H9 (cell line): Measurements from ENCODE around the gene TMEM14B. TPM values are rescaled to one million over a fixed set of nuclear protein-coding genes. Genes with fewer than 3 reads are reported as not detected.

Source experiments
- DNase-seq: peaks from one replicate; pipeline ENCODE4 v3.0.0-alpha.2; 2017
- H2AFZ ChIP-seq: one replicate; pipeline ENCODE4 v1.6.1; 2013; ENCODE audit warnings: mild to moderate bottlenecking, low read length, control low read depth, moderate library complexity
- H2AK5ac ChIP-seq: 2 replicates; pipeline ENCODE4 v1.6.1; 2013; ENCODE audit warnings: low read length, control low read depth, mixed read lengths; ENCODE audit not compliant: insufficient read length
- H2BK120ac ChIP-seq: one replicate; pipeline ENCODE4 v1.6.1; 2013; ENCODE audit warnings: low read depth, mild to moderate bottlenecking, low read length, control low read depth, inconsistent platforms; ENCODE audit not compliant: poor library complexity, severe bottlenecking
- H2BK12ac ChIP-seq: 2 replicates; pipeline ENCODE4 v1.6.1; 2013; ENCODE audit warnings: low read length, control low read depth, mixed read lengths, low read depth; ENCODE audit not compliant: insufficient read length
- H2BK15ac ChIP-seq: 2 replicates; pipeline ENCODE4 v1.6.1; 2013; ENCODE audit warnings: low read depth, low read length, control low read depth
- H2BK20ac ChIP-seq: one replicate; pipeline ENCODE4 v1.6.1; 2013; ENCODE audit warnings: low read depth, mild to moderate bottlenecking, low read length, control low read depth, inconsistent platforms; ENCODE audit not compliant: poor library complexity, severe bottlenecking
- H2BK5ac ChIP-seq: 2 replicates; pipeline ENCODE4 v1.6.1; 2013; ENCODE audit warnings: low read length, control low read depth, mixed read lengths; ENCODE audit not compliant: insufficient read length
- H3K14ac ChIP-seq: 2 replicates; pipeline ENCODE4 v1.6.1; 2013; ENCODE audit warnings: low read length, control low read depth; ENCODE audit not compliant: insufficient read depth
- H3K18ac ChIP-seq: 2 replicates; pipeline ENCODE4 v1.6.1; 2013; ENCODE audit warnings: low read depth, mild to moderate bottlenecking, mixed read lengths, low read length, control low read depth; ENCODE audit not compliant: insufficient read length
- H3K23ac ChIP-seq: 2 replicates; pipeline ENCODE4 v1.6.1; 2013; ENCODE audit warnings: low read length, control low read depth, mixed read lengths, low read depth; ENCODE audit not compliant: insufficient read length
- H3K23me2 ChIP-seq: 2 replicates; pipeline ENCODE4 v1.6.1; 2013; ENCODE audit warnings: low read depth, mild to moderate bottlenecking, mixed read lengths, low read length, control low read depth; ENCODE audit not compliant: insufficient read length, poor library complexity, severe bottlenecking
- H3K27ac ChIP-seq: 2 replicates; pipeline ENCODE4 v1.5.1; 2013; ENCODE audit warnings: low read length, control low read depth, mixed read lengths, low read depth; ENCODE audit not compliant: insufficient read length
- H3K27me3 ChIP-seq: 2 replicates; pipeline ENCODE4 v1.6.1; 2013; ENCODE audit warnings: low read length, control low read depth, inconsistent platforms; ENCODE audit not compliant: insufficient read depth
- H3K4ac ChIP-seq: 2 replicates; pipeline ENCODE4 v1.6.1; 2013; ENCODE audit warnings: low read depth, mild to moderate bottlenecking, control low read depth, inconsistent platforms, low read length, moderate library complexity
- H3K4me1 ChIP-seq: 2 replicates; pipeline ENCODE4 v1.6.1; 2013; ENCODE audit warnings: low read length, control low read depth, inconsistent platforms; ENCODE audit not compliant: insufficient read depth
- H3K4me2 ChIP-seq: 2 replicates; pipeline ENCODE4 v1.6.1; 2013; ENCODE audit warnings: low read length, control low read depth, mixed read lengths; ENCODE audit not compliant: insufficient read length, insufficient read depth
- H3K56ac ChIP-seq: 2 replicates; pipeline ENCODE4 v1.6.1; 2013; ENCODE audit warnings: low read depth, mild to moderate bottlenecking, mixed read lengths, low read length, control low read depth; ENCODE audit not compliant: insufficient read length
- H3K79me1 ChIP-seq: 2 replicates; pipeline ENCODE4 v1.6.1; 2013; ENCODE audit warnings: low read depth, mild to moderate bottlenecking, moderate library complexity, low read length, control low read depth, inconsistent platforms; ENCODE audit not compliant: insufficient read depth, poor library complexity, severe bottlenecking
- H3K79me2 ChIP-seq: 2 replicates; pipeline ENCODE4 v1.6.1; 2013; ENCODE audit warnings: low read length, control low read depth, inconsistent platforms; ENCODE audit not compliant: insufficient read depth
- H3K9ac ChIP-seq: 2 replicates; pipeline ENCODE4 v1.6.1; 2013; ENCODE audit warnings: low read length, control low read depth, mixed read lengths; ENCODE audit not compliant: insufficient read length; ENCODE audit errors: extremely low read depth
- H3K9me3 ChIP-seq: one replicate; pipeline ENCODE4 v1.6.1; 2013; ENCODE audit warnings: low read depth, low read length, inconsistent platforms; ENCODE audit not compliant: control insufficient read depth
- H3T11ph ChIP-seq: one replicate; pipeline ENCODE4 v1.6.1; 2013; ENCODE audit warnings: mild to moderate bottlenecking, low read length, control low read depth, inconsistent platforms
- H4K20me1 ChIP-seq: one replicate; pipeline ENCODE4 v1.6.1; 2013; ENCODE audit not compliant: control insufficient read depth, insufficient read length, insufficient read depth
- H4K5ac ChIP-seq: 2 replicates; pipeline ENCODE4 v1.6.1; 2013; ENCODE audit warnings: low read depth, mild to moderate bottlenecking, mixed read lengths, low read length, control low read depth; ENCODE audit not compliant: insufficient read length
- H4K8ac ChIP-seq: replicated peaks from 2 replicates; pipeline ENCODE4 v1.6.1; 2013; ENCODE audit warnings: low read length, control low read depth, mixed read lengths, low read depth; ENCODE audit not compliant: insufficient read length
- H4K91ac ChIP-seq: 2 replicates; pipeline ENCODE4 v1.6.1; 2013; ENCODE audit warnings: low read depth, mild to moderate bottlenecking, moderate library complexity, mixed read lengths, low read length, control low read depth; ENCODE audit not compliant: insufficient read length
- H3K27ac Mint-ChIP-seq, 3 experiments: 2 replicates in 2 of 3; 3 replicates in 1 of 3; pipeline ENCODE4 v1.8.0; 2020 to 2021; ENCODE audit warnings: mixed read lengths in 3 of 3, mild to moderate bottlenecking in 1 of 3, moderate library complexity in 1 of 3
- H3K27me3 Mint-ChIP-seq: 2 replicates; pipeline ENCODE4 v1.8.0; 2021; ENCODE audit warnings: low read depth, mild to moderate bottlenecking, moderate library complexity, mixed read lengths
- H3K36me3 Mint-ChIP-seq, 3 experiments: 2 replicates in 2 of 3; 3 replicates in 1 of 3; pipeline ENCODE4 v1.8.0; 2020 to 2021; ENCODE audit warnings: low read depth in 3 of 3, mixed read lengths in 3 of 3; ENCODE audit not compliant: insufficient read depth in 1 of 3
- H3K4me1 Mint-ChIP-seq, 2 experiments: 2 replicates each; pipeline ENCODE4 v1.8.0; 2020; ENCODE audit warnings: mixed read lengths in 2 of 2
- H3K4me3 Mint-ChIP-seq, 2 experiments: 2 replicates in 1 of 2; 3 replicates in 1 of 2; pipeline ENCODE4 v1.8.0; 2020 to 2021; ENCODE audit warnings: mild to moderate bottlenecking in 2 of 2, mixed read lengths in 2 of 2, moderate library complexity in 1 of 2
- H3K9me3 Mint-ChIP-seq, 2 experiments: 2 replicates in 1 of 2; 3 replicates in 1 of 2; pipeline ENCODE4 v1.8.0; 2020; ENCODE audit warnings: mild to moderate bottlenecking in 2 of 2, mixed read lengths in 2 of 2, moderate library complexity in 1 of 2
- WGBS: extraction: QIAGEN DNeasy Blood & Tissue Kit; methylation state at CpG from one replicate; pipeline ENCODE4 v1.1.7; 2013; ENCODE audit warnings: missing lambda C conversion rate, low lambda C conversion rate, mixed read lengths; ENCODE audit not compliant: insufficient read length; ENCODE audit errors: extremely low coverage; 5-methylcytosine and 5-hydroxymethylcytosine counted together
- total RNA-seq: library from RNA; stranded (reverse); gene quantifications from 2 replicates; pipeline ENCODE4 v1.2.1, GENCODE V29; 2021
- TF ChIP-seq, protein P1 (sequence below): fragments of 200-600 bp; sonication (generic); conservative IDR thresholded peaks from 3 replicates; pipeline ENCODE4 v1.8.0; 2021; ENCODE audit warnings: antibody characterized with exemption, mild to moderate bottlenecking

TMEM14B gene
- total RNA-seq, 1 experiment from 2014 or later, result 107 TPM

GRCh38 chr6:10759312-10759839 is 11.8 kb downstream of the TMEM14B start:
- Histone ChIP-seq H2BK20ac (no peak overlapping the region), H2AFZ (no peak overlapping the region), H3K18ac (no peak overlapping the region), H3K14ac (no peak overlapping the region), H3K9ac (no peak overlapping the region), H4K8ac (no peak overlapping the region), H2BK120ac (no peak overlapping the region), H3K4me2 (no peak overlapping the region), H3K27ac (no peak overlapping the region), H4K20me1 (no peaks in the 10 kb centered on the region), H3K56ac (no peak overlapping the region), H3K79me2 (0 out of 2 replicates have a peak, but pooled peaks cover 2% of the 10 kb centered on the region), H4K91ac (no peak overlapping the region), H3K9me3 (no peaks in the 10 kb centered on the region), H2BK15ac (no peak overlapping the region), H2BK12ac (no peak overlapping the region), H2AK5ac (no peak overlapping the region), H2BK5ac (no peak overlapping the region), H4K5ac (no peak overlapping the region), H3T11ph (no peak overlapping the region), H3K23me2 (no peaks in the 10 kb centered on the region), H3K4me1 (no peaks in the 10 kb centered on the region), H3K4ac (no peak overlapping the region), H3K27me3 (no peaks in the 10 kb centered on the region), H3K79me1 (peaks cover 5% of the 10 kb centered on the region), H3K23ac (no peak overlapping the region)
- WGBS, result no CpG with 5 or more reads among the region's 3 CpGs
- Mint-ChIP-seq H3K4me3 (no peak overlapping the region), H3K27ac (peak overlapping the region; percentile 76 to 94 (median 91); a peak in 6 of 7 replicates), H3K4me1 (peaks cover 0 to 6% of the 10 kb centered on the region in 2 experiments; a peak in 2 of 4 replicates), H3K9me3 (no peaks in the 10 kb centered on the region), H3K36me3 (peaks cover 34 to 67% (median 53%) of the 10 kb centered on the region in 3 experiments; a peak in 6 of 7 replicates), H3K27me3 (no peaks in the 10 kb centered on the region)
- DNase-seq, result no peak
- TF ChIP-seq, protein P1, sequence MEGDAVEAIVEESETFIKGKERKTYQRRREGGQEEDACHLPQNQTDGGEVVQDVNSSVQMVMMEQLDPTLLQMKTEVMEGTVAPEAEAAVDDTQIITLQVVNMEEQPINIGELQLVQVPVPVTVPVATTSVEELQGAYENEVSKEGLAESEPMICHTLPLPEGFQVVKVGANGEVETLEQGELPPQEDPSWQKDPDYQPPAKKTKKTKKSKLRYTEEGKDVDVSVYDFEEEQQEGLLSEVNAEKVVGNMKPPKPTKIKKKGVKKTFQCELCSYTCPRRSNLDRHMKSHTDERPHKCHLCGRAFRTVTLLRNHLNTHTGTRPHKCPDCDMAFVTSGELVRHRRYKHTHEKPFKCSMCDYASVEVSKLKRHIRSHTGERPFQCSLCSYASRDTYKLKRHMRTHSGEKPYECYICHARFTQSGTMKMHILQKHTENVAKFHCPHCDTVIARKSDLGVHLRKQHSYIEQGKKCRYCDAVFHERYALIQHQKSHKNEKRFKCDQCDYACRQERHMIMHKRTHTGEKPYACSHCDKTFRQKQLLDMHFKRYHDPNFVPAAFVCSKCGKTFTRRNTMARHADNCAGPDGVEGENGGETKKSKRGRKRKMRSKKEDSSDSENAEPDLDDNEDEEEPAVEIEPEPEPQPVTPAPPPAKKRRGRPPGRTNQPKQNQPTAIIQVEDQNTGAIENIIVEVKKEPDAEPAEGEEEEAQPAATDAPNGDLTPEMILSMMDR, result peak; percentile 67
